ENCODE measurements around the gene MYL5.

MYL5 gene

GRCh38 chr4:679104-679481 lies 4.8 kb downstream of the MYL5 start:
- H3K4me3 ChIP-seq (ENCODE audit: low read depth, low read length): no peak overlapping the region
- no peak for TF ChIP-seq ZNF791 (tag by site-specific recombination; IDR thresholded peaks at IDR 0.05)
- TF ChIP-seq ZNF76 (tag by site-specific recombination; IDR thresholded peaks at IDR 0.05; ENCODE audit: borderline replicate concordance, low read depth): no peak
- TF ChIP-seq, protein P1, sequence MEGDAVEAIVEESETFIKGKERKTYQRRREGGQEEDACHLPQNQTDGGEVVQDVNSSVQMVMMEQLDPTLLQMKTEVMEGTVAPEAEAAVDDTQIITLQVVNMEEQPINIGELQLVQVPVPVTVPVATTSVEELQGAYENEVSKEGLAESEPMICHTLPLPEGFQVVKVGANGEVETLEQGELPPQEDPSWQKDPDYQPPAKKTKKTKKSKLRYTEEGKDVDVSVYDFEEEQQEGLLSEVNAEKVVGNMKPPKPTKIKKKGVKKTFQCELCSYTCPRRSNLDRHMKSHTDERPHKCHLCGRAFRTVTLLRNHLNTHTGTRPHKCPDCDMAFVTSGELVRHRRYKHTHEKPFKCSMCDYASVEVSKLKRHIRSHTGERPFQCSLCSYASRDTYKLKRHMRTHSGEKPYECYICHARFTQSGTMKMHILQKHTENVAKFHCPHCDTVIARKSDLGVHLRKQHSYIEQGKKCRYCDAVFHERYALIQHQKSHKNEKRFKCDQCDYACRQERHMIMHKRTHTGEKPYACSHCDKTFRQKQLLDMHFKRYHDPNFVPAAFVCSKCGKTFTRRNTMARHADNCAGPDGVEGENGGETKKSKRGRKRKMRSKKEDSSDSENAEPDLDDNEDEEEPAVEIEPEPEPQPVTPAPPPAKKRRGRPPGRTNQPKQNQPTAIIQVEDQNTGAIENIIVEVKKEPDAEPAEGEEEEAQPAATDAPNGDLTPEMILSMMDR (tag by site-specific recombination; IDR thresholded peaks at IDR 0.05): no peak
- no peak for TF ChIP-seq ZNF548 (tag by site-specific recombination; IDR thresholded peaks at IDR 0.05)
- TF ChIP-seq HOXC10 (CRISPR knock-in tag; IDR thresholded peaks at IDR 0.05): no peak
- TF ChIP-seq ZSCAN5A (tag by site-specific recombination; IDR thresholded peaks at IDR 0.05): no peak
- no peak for TF ChIP-seq ZNF302 (tag by site-specific recombination; IDR thresholded peaks at IDR 0.05; ENCODE audit: low read depth)
- TF ChIP-seq ZNF549 (tag by site-specific recombination; IDR thresholded peaks at IDR 0.05): no peak
- TF ChIP-seq KLF8 (tag by site-specific recombination; IDR thresholded peaks at IDR 0.05): no peak
- TF ChIP-seq, protein P2, sequence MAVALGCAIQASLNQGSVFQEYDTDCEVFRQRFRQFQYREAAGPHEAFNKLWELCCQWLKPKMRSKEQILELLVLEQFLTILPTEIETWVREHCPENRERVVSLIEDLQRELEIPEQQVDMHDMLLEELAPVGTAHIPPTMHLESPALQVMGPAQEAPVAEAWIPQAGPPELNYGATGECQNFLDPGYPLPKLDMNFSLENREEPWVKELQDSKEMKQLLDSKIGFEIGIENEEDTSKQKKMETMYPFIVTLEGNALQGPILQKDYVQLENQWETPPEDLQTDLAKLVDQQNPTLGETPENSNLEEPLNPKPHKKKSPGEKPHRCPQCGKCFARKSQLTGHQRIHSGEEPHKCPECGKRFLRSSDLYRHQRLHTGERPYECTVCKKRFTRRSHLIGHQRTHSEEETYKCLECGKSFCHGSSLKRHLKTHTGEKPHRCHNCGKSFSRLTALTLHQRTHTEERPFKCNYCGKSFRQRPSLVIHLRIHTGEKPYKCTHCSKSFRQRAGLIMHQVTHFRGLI (tag by site-specific recombination; IDR thresholded peaks at IDR 0.05): no peak
- TF ChIP-seq SETDB1 (IDR thresholded peaks at IDR 0.05; ENCODE audit: insufficient read length, low read length): no peak
- TF ChIP-seq ZBTB44 (tag by site-specific recombination; IDR thresholded peaks at IDR 0.05): no peak
- TF ChIP-seq KLF9 (tag by site-specific recombination; IDR thresholded peaks at IDR 0.05; ENCODE audit: low read depth): no peak
- no peak for TF ChIP-seq ZNF175 (tag by site-specific recombination; IDR thresholded peaks at IDR 0.05)
- TF ChIP-seq ZNF48 (tag by site-specific recombination; IDR thresholded peaks at IDR 0.05): no peak
- TF ChIP-seq TCF7L2 (IDR thresholded peaks at IDR 0.05; ENCODE audit: borderline replicate concordance, low read depth, low read length): no peak
- no peak for TF ChIP-seq GLIS2 (tag by site-specific recombination; IDR thresholded peaks at IDR 0.05)
- TF ChIP-seq ZBTB26 (tag by site-specific recombination; optimal IDR thresholded peaks at IDR 0.05): no peak
- no peak for TF ChIP-seq ZNF544 (tag by site-specific recombination; IDR thresholded peaks at IDR 0.05)
- TF ChIP-seq, protein P3, sequence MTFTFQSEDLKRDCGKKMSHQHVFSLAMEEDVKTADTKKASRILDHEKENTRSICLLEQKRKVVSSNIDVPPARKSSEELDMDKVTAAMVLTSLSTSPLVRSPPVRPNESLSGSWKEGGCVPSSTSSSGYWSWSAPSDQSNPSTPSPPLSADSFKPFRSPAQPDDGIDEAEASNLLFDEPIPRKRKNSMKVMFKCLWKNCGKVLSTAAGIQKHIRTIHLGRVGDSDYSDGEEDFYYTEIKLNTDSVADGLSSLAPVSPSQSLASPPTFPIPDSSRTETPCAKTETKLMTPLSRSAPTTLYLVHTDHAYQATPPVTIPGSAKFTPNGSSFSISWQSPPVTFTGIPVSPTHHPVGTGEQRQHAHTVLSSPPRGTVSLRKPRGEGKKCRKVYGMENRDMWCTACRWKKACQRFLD (tag by site-specific recombination; IDR thresholded peaks at IDR 0.05): no peak
- peaks cover 0 to 8% of the 10 kb centered on the region in 2 experiments; a peak in 1 of 3 replicates for H3K36me3 ChIP-seq (ENCODE audit: control insufficient read depth in 2 of 2, insufficient read depth in 1 of 2, low read length in 2 of 2)
- ChIA-PET POLR2A (no interaction called here), CTCF (no interaction called here)
- H3K27ac ChIP-seq (ENCODE audit: extremely low read depth, low read depth, low read length): no peak overlapping the region
- no peaks in the 10 kb centered on the region for H3K9me3 ChIP-seq (ENCODE audit: control insufficient read depth, insufficient read depth, low read depth, low read length)
- peaks cover 3% of the 10 kb centered on the region for H3K4me1 ChIP-seq (ENCODE audit: control insufficient read depth, insufficient read depth, low read length)

All from HEK293 (cell line).